ENCODE measurements around the gene KIF12.

- no peak for TF ChIP-seq CTCF (IDR thresholded peaks at IDR 0.05)
- no peak for TF ChIP-seq EZH2 (IDR thresholded peaks at IDR 0.05; ENCODE audit: borderline replicate concordance, insufficient read depth, low read depth, low read length, poor library complexity, severe bottlenecking)
Measured at GRCh38 chr9:114143234-114143633, 44.1 kb upstream of the KIF12 start.
